Esophagus (tissue), 2 donors: Measurements from ENCODE around the gene CD3D. TPM values are rescaled to one million over a fixed set of nuclear protein-coding genes. Genes with fewer than 3 reads are reported as not detected.

ENCODE experiments used
- H3K27ac ChIP-seq, 2 donors: one replicate each; pipeline ENCODE4 v1.5.1; 2013; ENCODE audit warnings: low read depth in 2 of 2, mild to moderate bottlenecking in 2 of 2, inconsistent platforms in 1 of 2, low read length in 1 of 2, moderate library complexity in 1 of 2
- H3K27me3 ChIP-seq, 2 donors: one replicate each; pipeline ENCODE4 v1.6.1; 2013; ENCODE audit warnings: low read length in 2 of 2, control low read depth in 1 of 2, mild to moderate bottlenecking in 1 of 2; ENCODE audit not compliant: insufficient read depth in 2 of 2, control insufficient read depth in 1 of 2
- H3K36me3 ChIP-seq, 2 donors: one replicate each; pipeline ENCODE4 v1.6.1; 2013; ENCODE audit warnings: low read length in 1 of 2; ENCODE audit not compliant: control insufficient read depth in 2 of 2, insufficient read depth in 2 of 2
- H3K4me1 ChIP-seq, 2 donors: one replicate each; pipeline ENCODE4 v1.6.1; 2013; ENCODE audit warnings: low read length in 1 of 2; ENCODE audit not compliant: control insufficient read depth in 2 of 2, insufficient read depth in 2 of 2
- H3K4me3 ChIP-seq, 2 donors: one replicate each; pipeline ENCODE4 v1.5.1; 2013; ENCODE audit warnings: low read length in 2 of 2, mild to moderate bottlenecking in 2 of 2, low read depth in 1 of 2, moderate library complexity in 1 of 2
- H3K9me3 ChIP-seq, 2 donors: one replicate each; pipeline ENCODE4 v1.6.1; 2013; ENCODE audit warnings: mild to moderate bottlenecking in 2 of 2, low read depth in 1 of 2, low read length in 1 of 2, moderate library complexity in 1 of 2; ENCODE audit not compliant: control insufficient read depth in 2 of 2, insufficient read depth in 1 of 2
- WGBS, 2 donors: extraction: QIAGEN DNeasy Blood & Tissue Kit; methylation state at CpG; one replicate each; pipeline ENCODE4 v1.1.7; 2013; 5-methylcytosine and 5-hydroxymethylcytosine counted together
- polyA plus RNA-seq, 2 donors: library from polyadenylated mRNA; stranded (reverse); fragments of 200-250 nt; gene quantifications; one replicate each; pipeline ENCODE4 v1.2.3, GENCODE V29; 2013
- donor health status: healthy with polysubstance abuse.
- donor health status: Bipolar disorder and iron deficiency.

The CD3D gene
- polyA plus RNA-seq, 2 donors = 2.2 to 5.3 TPM

GRCh38 chr11:118320515-118320914 is 22.0 kb downstream of the CD3D start:
- Histone ChIP-seq H3K4me3 (no peak overlapping the region), H3K9me3 (peaks cover 0 to 2% of the 10 kb centered on the region in 2 donors), H3K27me3 (peaks cover 2% of the 10 kb centered on the region in 2 donors), H3K4me1 (peaks cover 4 to 6% of the 10 kb centered on the region in 2 donors), H3K36me3 (no peaks in the 10 kb centered on the region), H3K27ac (no peak overlapping the region)
- WGBS, 2 donors = 92 to 94% methylated on average over 3 of the region's 3 CpGs

- 67 to 82% methylated on average over 1 of the region's 1 CpG for WGBS, 2 donors
- no peak overlapping the region for H3K27ac ChIP-seq
- H3K9me3 ChIP-seq = peaks cover 0 to 2% of the 10 kb centered on the region in 2 donors
- H3K4me1 ChIP-seq = peaks cover 6 to 9% of the 10 kb centered on the region in 2 donors
- no peaks in the 10 kb centered on the region for H3K36me3 ChIP-seq
- H3K27me3 ChIP-seq = peaks cover 0 to 2% of the 10 kb centered on the region in 2 donors
- no peak overlapping the region for H3K4me3 ChIP-seq
Measured at GRCh38 chr11:118319337-118319707, 23.2 kb downstream of the CD3D start.

- Histone ChIP-seq H3K4me3 (no peak overlapping the region), H3K36me3 (no peaks in the 10 kb centered on the region), H3K4me1 (peaks cover 6 to 9% of the 10 kb centered on the region in 2 donors), H3K27ac (no peak overlapping the region), H3K9me3 (peaks cover 0 to 2% of the 10 kb centered on the region in 2 donors), H3K27me3 (peaks cover 0 to 2% of the 10 kb centered on the region in 2 donors)
- WGBS, 2 donors = 87 to 89% methylated on average over 11 of the region's 11 CpGs
Measured at GRCh38 chr11:118318581-118319336, 23.7 kb downstream of the CD3D start.

DNA sequence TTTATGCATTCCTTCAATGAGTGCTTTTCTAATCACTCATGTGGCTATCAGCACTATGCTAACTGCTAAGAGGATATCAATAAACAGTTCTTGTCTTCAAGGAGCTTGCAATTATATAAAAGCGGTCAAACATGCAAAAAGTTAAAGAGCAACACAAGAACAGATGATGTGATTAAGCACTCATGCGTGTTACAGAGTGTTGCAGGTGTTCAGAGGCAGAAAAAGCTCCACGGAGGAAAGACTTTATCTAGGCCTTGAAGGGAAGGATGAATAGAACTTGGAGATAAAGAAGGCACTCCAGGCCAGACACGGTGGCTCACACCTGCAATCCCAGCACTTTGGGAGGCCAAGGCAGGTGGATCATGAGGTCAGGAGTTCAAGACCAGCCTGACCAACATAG is 24.4 kb downstream of the CD3D start:
- H3K4me1 ChIP-seq = peaks cover 6 to 9% of the 10 kb centered on the region in 2 donors
- H3K36me3 ChIP-seq = no peaks in the 10 kb centered on the region
- no peak overlapping the region for H3K4me3 ChIP-seq
- H3K27ac ChIP-seq = no peak overlapping the region
- peaks cover 0 to 2% of the 10 kb centered on the region in 2 donors for H3K9me3 ChIP-seq
- peaks cover 0 to 2% of the 10 kb centered on the region in 2 donors for H3K27me3 ChIP-seq
- WGBS, 2 donors = 82 to 86% methylated on average over 4 of the region's 4 CpGs

DNA sequence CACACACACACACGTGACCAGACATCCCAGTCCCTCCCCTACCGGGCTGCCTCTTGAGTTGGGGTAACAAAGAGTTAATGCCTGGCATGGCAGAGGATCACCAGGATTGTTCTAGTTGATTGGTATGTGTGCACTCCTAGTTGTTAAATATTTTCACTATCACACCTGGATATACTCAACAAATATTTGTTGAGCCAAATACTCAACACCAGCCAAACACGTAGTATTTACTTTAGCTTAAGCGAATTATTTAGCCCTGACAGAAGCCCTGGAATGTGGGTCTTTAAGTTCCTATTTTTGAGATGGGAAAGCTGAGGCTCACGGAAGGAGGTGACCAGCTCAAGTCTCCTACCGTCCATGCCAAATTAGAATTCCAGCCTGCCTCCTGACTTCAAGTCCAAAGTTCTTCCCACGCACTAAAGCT is 27.5 kb downstream of the CD3D start:
- Histone ChIP-seq H3K4me1 (peaks cover 6 to 9% of the 10 kb centered on the region in 2 donors), H3K36me3 (no peaks in the 10 kb centered on the region), H3K4me3 (no peak overlapping the region), H3K27me3 (peaks cover 2 to 4% of the 10 kb centered on the region in 2 donors), H3K9me3 (no peaks in the 10 kb centered on the region), H3K27ac (no peak overlapping the region)
- WGBS, 2 donors = 35 to 45% methylated on average over 7 of the region's 7 CpGs

DNA sequence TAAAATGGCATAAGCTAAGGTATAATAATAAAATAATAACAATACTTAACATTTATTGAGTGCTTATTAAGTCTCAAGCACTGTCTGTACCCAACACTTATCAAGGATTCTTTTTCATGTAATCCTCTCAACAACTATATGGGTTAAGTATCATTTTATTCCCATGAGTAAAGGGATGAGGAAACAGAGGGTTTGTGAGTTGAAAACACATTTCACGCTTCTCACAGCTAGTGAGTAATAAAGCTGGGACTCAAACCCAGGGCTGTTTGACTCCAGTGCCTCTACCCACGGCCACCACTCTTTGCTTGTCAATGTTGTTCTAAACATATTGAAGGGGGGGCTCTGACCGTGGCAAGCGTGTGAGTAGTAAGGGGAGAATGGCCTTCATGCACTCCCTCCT is 29.3 kb downstream of the CD3D start:
- H3K4me1 ChIP-seq = peaks cover 6 to 9% of the 10 kb centered on the region in 2 donors
- no peak overlapping the region for H3K27ac ChIP-seq
- H3K4me3 ChIP-seq = no peak overlapping the region
- WGBS, 2 donors = 68% methylated on average over 4 of the region's 4 CpGs
- peaks cover 0 to 4% of the 10 kb centered on the region in 2 donors for H3K27me3 ChIP-seq
- no peaks in the 10 kb centered on the region for H3K36me3 ChIP-seq
- H3K9me3 ChIP-seq = no peaks in the 10 kb centered on the region

- Histone ChIP-seq H3K4me1 (peaks cover 6 to 9% of the 10 kb centered on the region in 2 donors), H3K36me3 (no peaks in the 10 kb centered on the region), H3K4me3 (no peak overlapping the region), H3K27me3 (peaks cover 0 to 4% of the 10 kb centered on the region in 2 donors), H3K27ac (no peak overlapping the region), H3K9me3 (no peaks in the 10 kb centered on the region)
- 92 to 97% methylated on average over 2 of the region's 2 CpGs for WGBS, 2 donors
Measured at GRCh38 chr11:118312328-118312727, 30.2 kb downstream of the CD3D start.

- Histone ChIP-seq H3K4me1 (peaks cover 2 to 4% of the 10 kb centered on the region in 2 donors), H3K36me3 (no peaks in the 10 kb centered on the region), H3K4me3 (no peak overlapping the region), H3K27ac (no peak overlapping the region), H3K27me3 (peaks cover 0 to 4% of the 10 kb centered on the region in 2 donors), H3K9me3 (no peaks in the 10 kb centered on the region)
- 66 to 71% methylated on average over 4 of the region's 4 CpGs for WGBS, 2 donors
Measured at GRCh38 chr11:118311518-118311917, 31.0 kb downstream of the CD3D start.

- H3K36me3 ChIP-seq = no peaks in the 10 kb centered on the region
- H3K27me3 ChIP-seq = peaks cover 0 to 4% of the 10 kb centered on the region in 2 donors
- H3K4me3 ChIP-seq = no peak overlapping the region
- H3K9me3 ChIP-seq = no peaks in the 10 kb centered on the region
- peaks cover 2 to 4% of the 10 kb centered on the region in 2 donors for H3K4me1 ChIP-seq
- no peak overlapping the region for H3K27ac ChIP-seq
- WGBS, 2 donors = 58 to 71% methylated on average over 3 of the region's 3 CpGs
Measured at GRCh38 chr11:118310781-118311485, 31.6 kb downstream of the CD3D start.
